ENCODE measurements around the gene MXRA7. TPM values are rescaled to one million over a fixed set of nuclear protein-coding genes. Genes with fewer than 3 reads are reported as not detected.

MXRA7 gene
- total RNA-seq = 183 and 187 TPM in 2 replicates
- long read RNA-seq, partial matches to known transcripts = 24 of 34 reads
- long read RNA-seq, other reads (novel, unspliced or antisense) = 3 of 34 reads

- peak within 1 kb of the TSS; percentile 93 for H3K27ac Mint-ChIP-seq (ENCODE audit: unreplicated experiment)
- DNase-seq (ENCODE audit: extremely low spot score, unreplicated experiment) = peak; percentile 90
- H3K4me1 Mint-ChIP-seq (ENCODE audit: unreplicated experiment) = peaks cover 51% of the 10 kb centered on the region
- TF ChIP-seq CTCF (IDR thresholded peaks at IDR 0.05) = no peak
- no peaks in the 10 kb centered on the region for H3K27me3 Mint-ChIP-seq (ENCODE audit: unreplicated experiment)
- peaks cover 15% of the 10 kb centered on the region for H3K36me3 Mint-ChIP-seq (ENCODE audit: unreplicated experiment)
- no peaks in the 10 kb centered on the region for H3K9me3 Mint-ChIP-seq (ENCODE audit: unreplicated experiment)
- peak within 1 kb of the TSS; percentile 77 for H3K4me3 Mint-ChIP-seq (ENCODE audit: unreplicated experiment)
Measured at GRCh38 chr17:76710863-76711611, at the start of gene MXRA7. MXRA7 (minus strand) TSS chr17:76710965; CDS start chr17:76710946, 19 bp downstream.

- Mint-ChIP-seq H3K9me3 (ENCODE audit: unreplicated experiment) (no peaks in the 10 kb centered on the region), H3K27ac (ENCODE audit: unreplicated experiment) (no peak overlapping the region), H3K36me3 (ENCODE audit: unreplicated experiment) (peaks cover 27% of the 10 kb centered on the region), H3K4me3 (ENCODE audit: unreplicated experiment) (no peak overlapping the region), H3K27me3 (ENCODE audit: unreplicated experiment) (no peaks in the 10 kb centered on the region), H3K4me1 (ENCODE audit: unreplicated experiment) (peaks cover 2% of the 10 kb centered on the region)
- no peak for TF ChIP-seq CTCF (IDR thresholded peaks at IDR 0.05)
- DNase-seq (ENCODE audit: extremely low spot score, unreplicated experiment) = no peak
Measured at GRCh38 chr17:76758570-76758969, 47.8 kb upstream of the MXRA7 start.

- peaks cover 27% of the 10 kb centered on the region for H3K36me3 Mint-ChIP-seq (ENCODE audit: unreplicated experiment)
- no peak overlapping the region for H3K27ac Mint-ChIP-seq (ENCODE audit: unreplicated experiment)
- no peaks in the 10 kb centered on the region for H3K9me3 Mint-ChIP-seq (ENCODE audit: unreplicated experiment)
- DNase-seq (ENCODE audit: extremely low spot score, unreplicated experiment) = no peak
- no peak overlapping the region for H3K4me3 Mint-ChIP-seq (ENCODE audit: unreplicated experiment)
- no peak for TF ChIP-seq CTCF (IDR thresholded peaks at IDR 0.05)
- no peaks in the 10 kb centered on the region for H3K27me3 Mint-ChIP-seq (ENCODE audit: unreplicated experiment)
- H3K4me1 Mint-ChIP-seq (ENCODE audit: unreplicated experiment) = peaks cover 7% of the 10 kb centered on the region
Measured at GRCh38 chr17:76757256-76757655, 46.5 kb upstream of the MXRA7 start.

- TF ChIP-seq CTCF (IDR thresholded peaks at IDR 0.05) = no peak
- Mint-ChIP-seq H3K36me3 (ENCODE audit: unreplicated experiment) (peaks cover 22% of the 10 kb centered on the region), H3K27me3 (ENCODE audit: unreplicated experiment) (no peaks in the 10 kb centered on the region), H3K9me3 (ENCODE audit: unreplicated experiment) (no peaks in the 10 kb centered on the region), H3K4me1 (ENCODE audit: unreplicated experiment) (peaks cover 7% of the 10 kb centered on the region), H3K4me3 (ENCODE audit: unreplicated experiment) (no peak overlapping the region), H3K27ac (ENCODE audit: unreplicated experiment) (no peak overlapping the region)
- no peak for DNase-seq (ENCODE audit: extremely low spot score, unreplicated experiment)
Measured at GRCh38 chr17:76755285-76755684, 44.5 kb upstream of the MXRA7 start.

GRCh38 chr17:76753061-76753961 lies 42.5 kb upstream of the MXRA7 start:
- Mint-ChIP-seq H3K9me3 (ENCODE audit: unreplicated experiment) (no peaks in the 10 kb centered on the region), H3K27ac (ENCODE audit: unreplicated experiment) (peak overlapping the region; percentile 63), H3K36me3 (ENCODE audit: unreplicated experiment) (peaks cover 18% of the 10 kb centered on the region), H3K27me3 (ENCODE audit: unreplicated experiment) (no peaks in the 10 kb centered on the region), H3K4me3 (ENCODE audit: unreplicated experiment) (no peak overlapping the region), H3K4me1 (ENCODE audit: unreplicated experiment) (peaks cover 7% of the 10 kb centered on the region)
- TF ChIP-seq CTCF (IDR thresholded peaks at IDR 0.05) = no peak
- DNase-seq (ENCODE audit: extremely low spot score, unreplicated experiment) = no peak

Measured in osteocyte (in vitro differentiated cells).